HepG2 (cell line): ENCODE data around the gene CALM1. TPM values are rescaled to one million over a fixed set of nuclear protein-coding genes. Genes with fewer than 3 reads are reported as not detected.

Experiments used
- ADNP ChIP-seq: sonication (generic); formaldehyde crosslinking; IDR thresholded peaks from 2 replicates; pipeline ENCODE4 v1.4.0; 2020; ENCODE audit warnings: missing genetic modification reagents
- ASH2L ChIP-seq: fragments of 300-600, 200-600 bp; sonication (generic); IDR thresholded peaks from 2 replicates; pipeline ENCODE4 v1.7.0; 2017; ENCODE audit warnings: low read depth, mild to moderate bottlenecking, moderate library complexity, mixed read lengths, low read length; ENCODE audit not compliant: insufficient read length
- CERS6 ChIP-seq: sonication (generic); formaldehyde crosslinking; IDR thresholded peaks from 2 replicates; pipeline ENCODE4 v1.5.0; 2020; ENCODE audit warnings: missing genetic modification reagents
- FOXM1 ChIP-seq: sonication (generic); formaldehyde crosslinking; IDR thresholded peaks from 2 replicates; pipeline ENCODE4 v1.5.0; 2020; ENCODE audit warnings: missing genetic modification reagents
- GPN1 ChIP-seq: sonication (generic); formaldehyde crosslinking; IDR thresholded peaks from 2 replicates; pipeline ENCODE4 v1.5.1; 2020; ENCODE audit warnings: missing genetic modification reagents, borderline replicate concordance
- HBP1 ChIP-seq: IDR thresholded peaks from 2 replicates; pipeline ENCODE4 v1.6.1; 2016; ENCODE audit warnings: low read depth, control low read depth
- HNRNPLL ChIP-seq: fragments of 200-400 bp; formaldehyde crosslinking; IDR thresholded peaks from 2 replicates; pipeline ENCODE4 v1.6.1; 2017; ENCODE audit warnings: mild to moderate bottlenecking, low read depth, low read length; ENCODE audit not compliant: poor library complexity, severe bottlenecking
- KAT8 ChIP-seq: IDR thresholded peaks from 2 replicates; pipeline ENCODE4 v1.6.1; 2016; ENCODE audit warnings: missing genetic modification reagents, missing compliant biosample characterization
- MEF2D ChIP-seq: sonication (generic); formaldehyde crosslinking; IDR thresholded peaks from 2 replicates; pipeline ENCODE4 v1.5.1; 2020; ENCODE audit warnings: mild to moderate bottlenecking, missing genetic modification reagents
- NAIF1 ChIP-seq: sonication (generic); formaldehyde crosslinking; IDR thresholded peaks from 2 replicates; pipeline ENCODE4 v1.5.0; 2020; ENCODE audit warnings: mild to moderate bottlenecking, missing genetic modification reagents, borderline replicate concordance
- PHB2 ChIP-seq: fragments of 450-650 bp; IDR thresholded peaks from 2 replicates; pipeline ENCODE4 v1.6.1; 2018; ENCODE audit not compliant: partially characterized antibody
- PHF21A ChIP-seq: sonication (generic); formaldehyde crosslinking; IDR thresholded peaks from 2 replicates; pipeline ENCODE4 v1.5.0; 2020; ENCODE audit warnings: mild to moderate bottlenecking, missing genetic modification reagents
- ZBTB20 ChIP-seq: sonication (generic); formaldehyde crosslinking; IDR thresholded peaks from 2 replicates; pipeline ENCODE4 v1.8.1; 2023; ENCODE audit warnings: missing genetic modification reagents, low read depth, mild to moderate bottlenecking, borderline replicate concordance
- ZNF263 ChIP-seq: sonication (generic); formaldehyde crosslinking; IDR thresholded peaks from 2 replicates; pipeline ENCODE4 v1.4.0; 2020; ENCODE audit warnings: missing genetic modification reagents
- ZNF441 ChIP-seq: sonication (generic); formaldehyde crosslinking; IDR thresholded peaks from 2 replicates; pipeline ENCODE4 v1.7.0; 2021; ENCODE audit warnings: missing genetic modification reagents, borderline replicate concordance
- ZNF512 ChIP-seq: sonication (generic); formaldehyde crosslinking; IDR thresholded peaks from 2 replicates; pipeline ENCODE4 v1.4.0; 2020; ENCODE audit warnings: mild to moderate bottlenecking, missing genetic modification reagents
- ZNF772 ChIP-seq: sonication (generic); formaldehyde crosslinking; IDR thresholded peaks from 2 replicates; pipeline ENCODE4 v1.5.0; 2020; ENCODE audit warnings: mild to moderate bottlenecking, missing genetic modification reagents
- polyA plus RNA-seq, 8 experiments: library from polyadenylated mRNA; depleted of rRNA in 3 of 8; stranded (reverse) in 7 of 8; unstranded in 1 of 8; fragments of >200 nt; fragmentation: Illumina TruSeq in 4 of 8; extraction: Trizol in 4 of 8; gene quantifications; 2 replicates each; pipeline versions ENCODE4 v1.2.1 to v1.2.3, GENCODE V29; 2011 to 2016; ENCODE audit warnings: low read depth in 4 of 8, missing spikeins in 1 of 8, mixed read lengths in 1 of 8; ENCODE audit not compliant: insufficient read depth in 1 of 8
- total RNA-seq, 5 experiments: library from RNA; depleted of rRNA; stranded (reverse); fragments of >200 nt; fragmentation: Illumina TruSeq; extraction: Trizol; gene quantifications; 2 replicates each; pipeline ENCODE4 v1.2.3, GENCODE V29; 2016; ENCODE audit warnings: low read depth in 1 of 5
- TF ChIP-seq, protein P1 (sequence below): sonication (generic); formaldehyde crosslinking; IDR thresholded peaks from 2 replicates; pipeline ENCODE4 v1.4.0; 2020; ENCODE audit warnings: missing genetic modification reagents, borderline replicate concordance
- TF ChIP-seq, protein P2 (sequence below): sonication (generic); formaldehyde crosslinking; IDR thresholded peaks from 2 replicates; pipeline ENCODE4 v1.4.0; 2020; ENCODE audit warnings: low read depth, mild to moderate bottlenecking, missing genetic modification reagents

Gene CALM1
- total and polyA plus RNA-seq, 2 of the 13 experiments (the other 11 are each of a cell fraction or from before 2014, with no cell fraction given): 110 to 238 TPM

DNA sequence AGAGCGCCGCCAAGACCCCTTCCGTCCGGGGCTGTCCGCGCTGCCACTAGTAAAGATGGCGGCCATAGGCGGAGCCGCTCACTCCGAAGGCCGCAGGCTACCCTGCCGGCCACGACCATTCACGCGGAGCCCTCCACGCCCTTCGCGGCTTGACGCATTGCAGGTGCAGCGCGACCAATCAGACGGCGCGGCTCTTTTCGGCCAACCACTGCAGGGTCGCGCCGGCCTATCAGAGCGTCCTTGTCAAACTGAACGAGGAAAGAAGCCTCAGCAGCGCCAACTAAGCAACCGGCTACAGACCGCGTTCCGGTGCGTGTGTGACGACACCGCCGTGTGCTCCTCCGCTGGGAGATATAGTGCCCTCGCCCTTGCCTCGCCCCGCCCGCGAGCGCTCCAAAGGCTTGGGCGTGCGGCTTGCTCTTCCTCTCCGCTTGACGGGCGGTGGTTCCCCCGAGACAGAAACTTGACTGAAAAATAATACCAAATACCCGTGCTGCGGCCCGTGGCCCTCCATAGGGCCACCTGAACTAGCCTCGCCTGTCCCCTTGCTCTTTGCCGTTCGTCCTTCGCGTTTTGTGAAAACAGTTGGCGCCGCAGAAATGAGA, 13.6 kb upstream of the CALM1 start (continued):
- TF ChIP-seq HBP1 (CRISPR knock-in tag) (peak; percentile 89), FOXM1 (CRISPR knock-in tag) (peak; percentile 41; the same call in 1 of the 2 replicates), PHB2 (no peak), NAIF1 (peak; percentile 95), PHF21A (CRISPR knock-in tag) (peak; percentile 93), ASH2L (peak; percentile 79), ADNP (CRISPR knock-in tag) (no peak), CERS6 (no peak), ZNF772 (peak; percentile 94), MEF2D (CRISPR knock-in tag) (peak; percentile 84), ZNF441 (CRISPR knock-in tag) (0 out of 2 replicates have a peak, but pooled peaks have one; percentile 46), ZBTB20 (peak; percentile 64; the same call in 1 of the 2 replicates), ZNF263 (CRISPR knock-in tag) (no peak), KAT8 (CRISPR knock-in tag) (peak; percentile 90), ZNF512 (CRISPR knock-in tag) (no peak), HNRNPLL (peak; percentile 85), GPN1 (peak; percentile 55; the same call in 1 of the 2 replicates)
- TF ChIP-seq, protein P1, sequence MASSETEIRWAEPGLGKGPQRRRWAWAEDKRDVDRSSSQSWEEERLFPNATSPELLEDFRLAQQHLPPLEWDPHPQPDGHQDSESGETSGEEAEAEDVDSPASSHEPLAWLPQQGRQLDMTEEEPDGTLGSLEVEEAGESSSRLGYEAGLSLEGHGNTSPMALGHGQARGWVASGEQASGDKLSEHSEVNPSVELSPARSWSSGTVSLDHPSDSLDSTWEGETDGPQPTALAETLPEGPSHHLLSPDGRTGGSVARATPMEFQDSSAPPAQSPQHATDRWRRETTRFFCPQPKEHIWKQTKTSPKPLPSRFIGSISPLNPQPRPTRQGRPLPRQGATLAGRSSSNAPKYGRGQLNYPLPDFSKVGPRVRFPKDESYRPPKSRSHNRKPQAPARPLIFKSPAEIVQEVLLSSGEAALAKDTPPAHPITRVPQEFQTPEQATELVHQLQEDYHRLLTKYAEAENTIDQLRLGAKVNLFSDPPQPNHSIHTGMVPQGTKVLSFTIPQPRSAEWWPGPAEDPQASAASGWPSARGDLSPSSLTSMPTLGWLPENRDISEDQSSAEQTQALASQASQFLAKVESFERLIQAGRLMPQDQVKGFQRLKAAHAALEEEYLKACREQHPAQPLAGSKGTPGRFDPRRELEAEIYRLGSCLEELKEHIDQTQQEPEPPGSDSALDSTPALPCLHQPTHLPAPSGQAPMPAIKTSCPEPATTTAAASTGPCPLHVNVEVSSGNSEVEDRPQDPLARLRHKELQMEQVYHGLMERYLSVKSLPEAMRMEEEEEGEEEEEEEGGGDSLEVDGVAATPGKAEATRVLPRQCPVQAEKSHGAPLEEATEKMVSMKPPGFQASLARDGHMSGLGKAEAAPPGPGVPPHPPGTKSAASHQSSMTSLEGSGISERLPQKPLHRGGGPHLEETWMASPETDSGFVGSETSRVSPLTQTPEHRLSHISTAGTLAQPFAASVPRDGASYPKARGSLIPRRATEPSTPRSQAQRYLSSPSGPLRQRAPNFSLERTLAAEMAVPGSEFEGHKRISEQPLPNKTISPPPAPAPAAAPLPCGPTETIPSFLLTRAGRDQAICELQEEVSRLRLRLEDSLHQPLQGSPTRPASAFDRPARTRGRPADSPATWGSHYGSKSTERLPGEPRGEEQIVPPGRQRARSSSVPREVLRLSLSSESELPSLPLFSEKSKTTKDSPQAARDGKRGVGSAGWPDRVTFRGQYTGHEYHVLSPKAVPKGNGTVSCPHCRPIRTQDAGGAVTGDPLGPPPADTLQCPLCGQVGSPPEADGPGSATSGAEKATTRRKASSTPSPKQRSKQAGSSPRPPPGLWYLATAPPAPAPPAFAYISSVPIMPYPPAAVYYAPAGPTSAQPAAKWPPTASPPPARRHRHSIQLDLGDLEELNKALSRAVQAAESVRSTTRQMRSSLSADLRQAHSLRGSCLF (CRISPR knock-in tag): no peak
- TF ChIP-seq, protein P2, sequence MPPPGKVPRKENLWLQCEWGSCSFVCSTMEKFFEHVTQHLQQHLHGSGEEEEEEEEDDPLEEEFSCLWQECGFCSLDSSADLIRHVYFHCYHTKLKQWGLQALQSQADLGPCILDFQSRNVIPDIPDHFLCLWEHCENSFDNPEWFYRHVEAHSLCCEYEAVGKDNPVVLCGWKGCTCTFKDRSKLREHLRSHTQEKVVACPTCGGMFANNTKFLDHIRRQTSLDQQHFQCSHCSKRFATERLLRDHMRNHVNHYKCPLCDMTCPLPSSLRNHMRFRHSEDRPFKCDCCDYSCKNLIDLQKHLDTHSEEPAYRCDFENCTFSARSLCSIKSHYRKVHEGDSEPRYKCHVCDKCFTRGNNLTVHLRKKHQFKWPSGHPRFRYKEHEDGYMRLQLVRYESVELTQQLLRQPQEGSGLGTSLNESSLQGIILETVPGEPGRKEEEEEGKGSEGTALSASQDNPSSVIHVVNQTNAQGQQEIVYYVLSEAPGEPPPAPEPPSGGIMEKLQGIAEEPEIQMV (CRISPR knock-in tag): no peak
